ENCODE data around the gene TYW3. TPM values are rescaled to one million over a fixed set of nuclear protein-coding genes. Genes with fewer than 3 reads are reported as not detected.

Gene TYW3
- total and polyA plus RNA-seq, 2 of the 13 experiments (the other 11 are each of a cell fraction or from before 2014, with no cell fraction given): 17.6 to 45.8 TPM

- FAIRE-seq (no peak), DNase-seq (ENCODE audit: low spot score) (no peak), ATAC-seq (no peak)
- Histone ChIP-seq H3K9ac (ENCODE audit: insufficient read depth, low read depth, low read length) (no peak overlapping the region), H3K4me2 (ENCODE audit: low read depth, low read length) (no peak overlapping the region), H3K79me2 (ENCODE audit: insufficient read depth, low read length) (no peaks in the 10 kb centered on the region), H3K9me3 (ENCODE audit: low read length) (no peaks in the 10 kb centered on the region), H3K36me3 (replicated peaks in 1 of 2; ENCODE audit: control insufficient read depth in 1 of 2, insufficient read depth in 2 of 2, low read length in 2 of 2) (no peaks in the 10 kb centered on the region), H2AFZ (ENCODE audit: low read length) (no peak overlapping the region), H3K4me1 (ENCODE audit: insufficient read depth, low read length) (no peaks in the 10 kb centered on the region), H3K4me3 (replicated peaks in 1 of 3; ENCODE audit: insufficient read depth in 1 of 3, low read depth in 2 of 3, low read length in 3 of 3) (no peak overlapping the region), H3K27me3 (ENCODE audit: control insufficient read depth in 1 of 2, insufficient read depth in 2 of 2, low read length in 2 of 2) (no peaks in the 10 kb centered on the region), H3K27ac (ENCODE audit: extremely low read length, insufficient read depth, low read length) (no peak overlapping the region), H4K20me1 (ENCODE audit: insufficient read depth, low read length) (no peaks in the 10 kb centered on the region)
- no TSS peak for BruUV-seq (replicated peaks)
- ChIA-PET POLR2A (no interaction called here), CTCF (ENCODE audit: low intra/inter-chr PET ratio, low total read pairs) (no interaction called here)
- TF ChIP-seq, protein P1, sequence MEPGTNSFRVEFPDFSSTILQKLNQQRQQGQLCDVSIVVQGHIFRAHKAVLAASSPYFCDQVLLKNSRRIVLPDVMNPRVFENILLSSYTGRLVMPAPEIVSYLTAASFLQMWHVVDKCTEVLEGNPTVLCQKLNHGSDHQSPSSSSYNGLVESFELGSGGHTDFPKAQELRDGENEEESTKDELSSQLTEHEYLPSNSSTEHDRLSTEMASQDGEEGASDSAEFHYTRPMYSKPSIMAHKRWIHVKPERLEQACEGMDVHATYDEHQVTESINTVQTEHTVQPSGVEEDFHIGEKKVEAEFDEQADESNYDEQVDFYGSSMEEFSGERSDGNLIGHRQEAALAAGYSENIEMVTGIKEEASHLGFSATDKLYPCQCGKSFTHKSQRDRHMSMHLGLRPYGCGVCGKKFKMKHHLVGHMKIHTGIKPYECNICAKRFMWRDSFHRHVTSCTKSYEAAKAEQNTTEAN (CRISPR knock-in tag; conservative IDR thresholded peaks at IDR 0.05): no peak
- TF ChIP-seq, protein P2, sequence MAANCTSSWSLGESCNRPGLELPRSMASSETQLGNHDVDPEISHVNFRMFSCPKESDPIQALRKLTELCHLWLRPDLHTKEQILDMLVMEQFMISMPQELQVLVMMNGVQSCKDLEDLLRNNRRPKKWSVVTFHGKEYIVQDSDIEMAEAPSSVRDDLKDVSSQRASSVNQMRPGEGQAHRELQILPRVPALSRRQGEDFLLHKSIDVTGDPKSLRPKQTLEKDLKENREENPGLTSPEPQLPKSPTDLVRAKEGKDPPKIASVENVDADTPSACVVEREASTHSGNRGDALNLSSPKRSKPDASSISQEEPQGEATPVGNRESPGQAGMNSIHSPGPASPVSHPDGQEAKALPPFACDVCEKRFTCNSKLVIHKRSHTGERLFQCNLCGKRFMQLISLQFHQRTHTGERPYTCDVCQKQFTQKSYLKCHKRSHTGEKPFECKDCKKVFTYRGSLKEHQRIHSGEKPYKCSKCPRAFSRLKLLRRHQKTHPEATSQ (CRISPR knock-in tag; IDR thresholded peaks at IDR 0.05; ENCODE audit: borderline replicate concordance): no peak
- TF ChIP-seq ZNF17 (CRISPR knock-in tag; IDR thresholded peaks at IDR 0.05) (no peak), NCOA2 (CRISPR knock-in tag; IDR thresholded peaks at IDR 0.05) (no peak), HNRNPLL (IDR thresholded peaks at IDR 0.05; ENCODE audit: low read depth, low read length, poor library complexity, severe bottlenecking) (no peak), IRF2 (CRISPR knock-in tag; IDR thresholded peaks at IDR 0.05) (no peak), ZNF609 (CRISPR knock-in tag; IDR thresholded peaks at IDR 0.05; ENCODE audit: borderline replicate concordance) (no peak), GZF1 (CRISPR knock-in tag; IDR thresholded peaks at IDR 0.05) (no peak), ZZZ3 (CRISPR knock-in tag; IDR thresholded peaks at IDR 0.05; ENCODE audit: borderline replicate concordance) (no peak), FLYWCH1 (CRISPR knock-in tag; IDR thresholded peaks at IDR 0.05) (no peak), ISL2 (CRISPR knock-in tag; IDR thresholded peaks at IDR 0.05) (no peak), HOXD1 (CRISPR knock-in tag; IDR thresholded peaks at IDR 0.05) (no peak), ZFAT (CRISPR knock-in tag; conservative IDR thresholded peaks at IDR 0.05) (no peak), HINFP (CRISPR knock-in tag; IDR thresholded peaks at IDR 0.05; ENCODE audit: low read depth) (no peak), ZNF331 (CRISPR knock-in tag; IDR thresholded peaks at IDR 0.05) (no peak)
- in situ Hi-C loops (cut with HindIII; ENCODE audit: extremely low pct_ligation_motif_present, low pct_unique_long_range_greater_than_20kb) (no loop called here), intact Hi-C loops (cut with micrococcal nuclease; ENCODE audit: unreplicated experiment) (no loop called here)
Measured at GRCh38 chr1:74799119-74799657, 66.2 kb downstream of the TYW3 start.

Data from HepG2 (cell line).